Transverse colon (tissue), 3 donors: ENCODE results near the gene WDR7.

Experiments used
- CTCF ChIP-seq, 5 experiments: fragments of 200-600 bp in 3 of 5; fragments of 450-650 bp in 2 of 5; sonication (generic) in 3 of 5; IDR thresholded peaks; 1 replicate in 2 of 5; 2 replicates in 3 of 5; pipeline ENCODE4 v1.5.1; 2016 to 2017; ENCODE audit warnings: antibody characterized with exemption in 5 of 5, inconsistent platforms in 3 of 5, mild to moderate bottlenecking in 2 of 5, moderate library complexity in 1 of 5
- EP300 ChIP-seq: sonication (generic); formaldehyde crosslinking; IDR thresholded peaks from one replicate; pipeline ENCODE4 v1.6.1; 2017; ENCODE audit warnings: antibody characterized with exemption, low read depth

- TF ChIP-seq CTCF (IDR thresholded peaks at IDR 0.05) (no peak), EP300 (no peak)
Measured at GRCh38 chr18:56982766-56983165, 331.6 kb downstream of the WDR7 start.
